Measurements from ENCODE around the gene AGAP2. TPM values are rescaled to one million over a fixed set of nuclear protein-coding genes. Genes with fewer than 3 reads are reported as not detected.
"Not testable (repeated sequence)": the region's sequence is repeated elsewhere in the genome, so short reads cannot be mapped to it uniquely, and the experiment has no call there.

AGAP2 gene
- total RNA-seq, 4 donors from 2014 or later: 0.29 to 6.3 (median 2.6) TPM

- H3K27me3 ChIP-seq: no peaks in the 10 kb centered on the region
- TF ChIP-seq CTCF (IDR thresholded peaks at IDR 0.05) (no peak), POLR2A (IDR thresholded peaks at IDR 0.05) (no peak)
- intact Hi-C loops (cut with DNase I; ENCODE audit: low total_unique reads): no loop called here
- H3K36me3 ChIP-seq: no peaks in the 10 kb centered on the region
- no peaks in the 10 kb centered on the region for H3K9me3 ChIP-seq
- H3K4me3 ChIP-seq: no peak overlapping the region
- no peak overlapping the region for H3K27ac ChIP-seq
- DNase-seq: no peak
- H3K4me1 ChIP-seq: peaks cover 0 to 5% of the 10 kb centered on the region in 2 donors
Observed at GRCh38 chr12:57777367-57777766, 38.8 kb upstream of the AGAP2 start.

- Histone ChIP-seq H3K9me3 (no peaks in the 10 kb centered on the region), H3K27ac (no peak overlapping the region), H3K36me3 (no peaks in the 10 kb centered on the region), H3K4me3 (no peak overlapping the region), H3K27me3 (no peaks in the 10 kb centered on the region), H3K4me1 (peaks cover 0 to 8% of the 10 kb centered on the region in 2 donors)
- DNase-seq: no peak
- no peak for TF ChIP-seq POLR2A (IDR thresholded peaks at IDR 0.05)
- TF ChIP-seq CTCF (IDR thresholded peaks at IDR 0.05): no peak
- intact Hi-C loops (cut with DNase I; ENCODE audit: low total_unique reads): no loop called here
Observed at GRCh38 chr12:57776247-57776587, 37.7 kb upstream of the AGAP2 start.

GRCh38 chr12:57775563-57776246, 37.2 kb upstream of the AGAP2 start:
- H3K27ac ChIP-seq: no peak overlapping the region
- no peaks in the 10 kb centered on the region for H3K36me3 ChIP-seq
- no peak for TF ChIP-seq CTCF (IDR thresholded peaks at IDR 0.05)
- no peak for TF ChIP-seq POLR2A (IDR thresholded peaks at IDR 0.05)
- no peak for DNase-seq
- H3K4me1 ChIP-seq: peaks cover 0 to 8% of the 10 kb centered on the region in 2 donors
- intact Hi-C loops (cut with DNase I; ENCODE audit: low total_unique reads): no loop called here
- H3K4me3 ChIP-seq: no peak overlapping the region
- H3K27me3 ChIP-seq: no peaks in the 10 kb centered on the region
- no peaks in the 10 kb centered on the region for H3K9me3 ChIP-seq

- peaks cover 0 to 8% of the 10 kb centered on the region in 2 donors for H3K4me1 ChIP-seq
- intact Hi-C loops (cut with DNase I; ENCODE audit: low total_unique reads): no loop called here
- H3K9me3 ChIP-seq: no peaks in the 10 kb centered on the region
- TF ChIP-seq CTCF (IDR thresholded peaks at IDR 0.05): no peak
- TF ChIP-seq POLR2A (IDR thresholded peaks at IDR 0.05): no peak
- no peak overlapping the region for H3K4me3 ChIP-seq
- DNase-seq: no peak
- no peaks in the 10 kb centered on the region for H3K27me3 ChIP-seq
- no peaks in the 10 kb centered on the region for H3K36me3 ChIP-seq
- H3K27ac ChIP-seq: no peak overlapping the region
Observed at GRCh38 chr12:57775044-57775443, 36.5 kb upstream of the AGAP2 start.

- H3K27me3 ChIP-seq; H3K9me3 ChIP-seq; intact Hi-C loops (cut with DNase I; ENCODE audit: low total_unique reads); H3K36me3 ChIP-seq; DNase-seq; H3K4me3 ChIP-seq; H3K4me1 ChIP-seq; H3K27ac ChIP-seq: not testable (repeated sequence)
Observed at GRCh38 chr12:57774634-57775033, 36.1 kb upstream of the AGAP2 start.
